ENCODE measurements around the gene PRSS35. TPM values are rescaled to one million over a fixed set of nuclear protein-coding genes. Genes with fewer than 3 reads are reported as not detected.
"Not testable (repeated sequence)": the region's sequence is repeated elsewhere in the genome, so short reads cannot be mapped to it uniquely, and the experiment has no call there.

The PRSS35 gene
- total and polyA plus RNA-seq, 2 of the 8 experiments (the other 6 are each of a cell fraction or from before 2014, with no cell fraction given) = 1.3 to 2.9 TPM

- H3K9ac ChIP-seq (replicated peaks in 1 of 4; ENCODE audit: extremely low read depth in 1 of 4, low read depth in 3 of 4, low read length in 3 of 4); H2AFZ ChIP-seq (ENCODE audit: low read length); H3K27ac ChIP-seq (ENCODE audit: low read depth, low read length); H3K56ac ChIP-seq (replicated peaks; ENCODE audit: insufficient read length, low read depth, low read length); H3K9me3 ChIP-seq (ENCODE audit: insufficient read depth in 2 of 2, low read depth in 1 of 2, low read length in 1 of 2); H3K23ac ChIP-seq (ENCODE audit: insufficient read length); H4K5ac ChIP-seq (ENCODE audit: insufficient read length, low read depth, low read length); H3K79me1 ChIP-seq (ENCODE audit: low read depth, low read length); H3K18ac ChIP-seq (ENCODE audit: extremely low read depth, low read length); H2BK15ac ChIP-seq (ENCODE audit: low read length); H2BK20ac ChIP-seq (ENCODE audit: low read length); FAIRE-seq; H2AK5ac ChIP-seq (ENCODE audit: low read depth, low read length); H3K4ac ChIP-seq (replicated peaks; ENCODE audit: insufficient read length, low read depth, low read length); H4K20me1 ChIP-seq (replicated peaks in 1 of 2; ENCODE audit: control insufficient read depth in 1 of 2, insufficient read depth in 2 of 2, low read length in 2 of 2); H3K14ac ChIP-seq (ENCODE audit: insufficient read length); H3K4me3 ChIP-seq (ENCODE audit: extremely low read depth in 1 of 4, insufficient read depth in 2 of 4, low read depth in 3 of 4, low read length in 4 of 4); H3K4me1 ChIP-seq (replicated peaks in 1 of 4; ENCODE audit: control insufficient read depth in 3 of 4, insufficient read depth in 4 of 4, low read length in 3 of 4); DNase-seq (ENCODE audit: low read depth in 1 of 2, low spot score in 2 of 2); H3K27me3 ChIP-seq (replicated peaks in 1 of 4; ENCODE audit: control insufficient read depth in 3 of 4, extremely low read depth in 1 of 4, insufficient read depth in 3 of 4, low read length in 3 of 4); H2BK5ac ChIP-seq (ENCODE audit: low read depth, low read length); H3K23me2 ChIP-seq (ENCODE audit: low read depth, low read length); H4K8ac ChIP-seq (ENCODE audit: extremely low read depth, insufficient read depth, low read length); H3K4me2 ChIP-seq (ENCODE audit: insufficient read depth in 1 of 2, low read depth in 2 of 2, low read length in 2 of 2); H2BK120ac ChIP-seq (replicated peaks; ENCODE audit: low read depth, low read length); H3K36me3 ChIP-seq (ENCODE audit: control insufficient read depth in 2 of 4, insufficient read depth in 4 of 4, low read length in 3 of 4); H4K91ac ChIP-seq (replicated peaks; ENCODE audit: insufficient read length, low read length); H2BK12ac ChIP-seq (ENCODE audit: low read depth, low read length); H3K79me2 ChIP-seq (ENCODE audit: control insufficient read depth in 1 of 2, insufficient read depth in 2 of 2, low read length in 2 of 2); POLR2A ChIA-PET (ENCODE audit: partially characterized antibody): not testable (repeated sequence)
- CTCF ChIA-PET (ENCODE audit: partially characterized antibody) = interaction anchor here (1.2 kb wide), 1 partner anchor 37 kb away, joined by 3 read pairs; no protein-coding TSS in a partner anchor
- 70% methylated on average over 5 of the region's 5 CpGs; no CpG with 5 or more reads in 1 of the 2 experiments for WGBS, 2 experiments (ENCODE audit: extremely low coverage in 1 of 2, insufficient coverage in 1 of 2, insufficient read length in 1 of 2, insufficient replicate concordance in 2 of 2, low coverage in 1 of 2, low lambda C conversion rate in 2 of 2, missing lambda C conversion rate in 1 of 2)
Observed at GRCh38 chr6:83550482-83550881, 38.1 kb downstream of the PRSS35 start.

GRCh38 chr6:83551748-83552147 lies 39.4 kb downstream of the PRSS35 start:
- H2BK12ac ChIP-seq (ENCODE audit: low read depth, low read length); H3K9ac ChIP-seq (replicated peaks in 1 of 4; ENCODE audit: extremely low read depth in 1 of 4, low read depth in 3 of 4, low read length in 3 of 4); H3K79me2 ChIP-seq (ENCODE audit: control insufficient read depth in 1 of 2, insufficient read depth in 2 of 2, low read length in 2 of 2); FAIRE-seq; H2BK120ac ChIP-seq (replicated peaks; ENCODE audit: low read depth, low read length); H4K20me1 ChIP-seq (replicated peaks in 1 of 2; ENCODE audit: control insufficient read depth in 1 of 2, insufficient read depth in 2 of 2, low read length in 2 of 2); POLR2A ChIA-PET (ENCODE audit: partially characterized antibody); H3K27me3 ChIP-seq (replicated peaks in 1 of 4; ENCODE audit: control insufficient read depth in 3 of 4, extremely low read depth in 1 of 4, insufficient read depth in 3 of 4, low read length in 3 of 4); H3K4ac ChIP-seq (replicated peaks; ENCODE audit: insufficient read length, low read depth, low read length); H4K91ac ChIP-seq (replicated peaks; ENCODE audit: insufficient read length, low read length); H2AK5ac ChIP-seq (ENCODE audit: low read depth, low read length); H2BK20ac ChIP-seq (ENCODE audit: low read length); CTCF ChIA-PET (ENCODE audit: partially characterized antibody); H3K4me3 ChIP-seq (ENCODE audit: extremely low read depth in 1 of 4, insufficient read depth in 2 of 4, low read depth in 3 of 4, low read length in 4 of 4); H3K79me1 ChIP-seq (ENCODE audit: low read depth, low read length); H2BK15ac ChIP-seq (ENCODE audit: low read length); H3K9me3 ChIP-seq (ENCODE audit: insufficient read depth in 2 of 2, low read depth in 1 of 2, low read length in 1 of 2); H3K23me2 ChIP-seq (ENCODE audit: low read depth, low read length); H2BK5ac ChIP-seq (ENCODE audit: low read depth, low read length); H3K27ac ChIP-seq (ENCODE audit: low read depth, low read length); H3K18ac ChIP-seq (ENCODE audit: extremely low read depth, low read length); H3K36me3 ChIP-seq (ENCODE audit: control insufficient read depth in 2 of 4, insufficient read depth in 4 of 4, low read length in 3 of 4); H3K56ac ChIP-seq (replicated peaks; ENCODE audit: insufficient read length, low read depth, low read length); H4K5ac ChIP-seq (ENCODE audit: insufficient read length, low read depth, low read length); H3K14ac ChIP-seq (ENCODE audit: insufficient read length); H3K4me1 ChIP-seq (replicated peaks in 1 of 4; ENCODE audit: control insufficient read depth in 3 of 4, insufficient read depth in 4 of 4, low read length in 3 of 4); H4K8ac ChIP-seq (ENCODE audit: extremely low read depth, insufficient read depth, low read length); H3K4me2 ChIP-seq (ENCODE audit: insufficient read depth in 1 of 2, low read depth in 2 of 2, low read length in 2 of 2); DNase-seq (ENCODE audit: low read depth in 1 of 2, low spot score in 2 of 2); H3K23ac ChIP-seq (ENCODE audit: insufficient read length); H2AFZ ChIP-seq (ENCODE audit: low read length): not testable (repeated sequence)
- WGBS, 2 experiments (ENCODE audit: extremely low coverage in 1 of 2, insufficient coverage in 1 of 2, insufficient read length in 1 of 2, insufficient replicate concordance in 2 of 2, low coverage in 1 of 2, low lambda C conversion rate in 2 of 2, missing lambda C conversion rate in 1 of 2) = 92% methylated on average over 4 of the region's 4 CpGs; no CpG with 5 or more reads in 1 of the 2 experiments
